Osteocyte (in vitro differentiated cells): ENCODE results near the gene IPCEF1. TPM values are rescaled to one million over a fixed set of nuclear protein-coding genes. Genes with fewer than 3 reads are reported as not detected.
A peak's percentile ranks its signal among the peaks of the same experiment; 100 is the strongest.

Experiments
- DNase-seq: peaks from one replicate; pipeline ENCODE4 v3.0.0; 2021; ENCODE audit warnings: mixed read lengths; ENCODE audit not compliant: unreplicated experiment; ENCODE audit errors: extremely low spot score
- H3K27ac Mint-ChIP-seq: one replicate; pipeline ENCODE4 v1.8.0; 2021; ENCODE audit warnings: mild to moderate bottlenecking, mixed read lengths; ENCODE audit not compliant: unreplicated experiment
- H3K27me3 Mint-ChIP-seq: one replicate; pipeline ENCODE4 v1.8.0; 2021; ENCODE audit warnings: mixed read lengths; ENCODE audit not compliant: unreplicated experiment
- H3K36me3 Mint-ChIP-seq: one replicate; pipeline ENCODE4 v1.8.0; 2021; ENCODE audit warnings: mixed read lengths; ENCODE audit not compliant: unreplicated experiment
- H3K4me1 Mint-ChIP-seq: one replicate; pipeline ENCODE4 v1.8.0; 2021; ENCODE audit warnings: mixed read lengths; ENCODE audit not compliant: unreplicated experiment
- H3K4me3 Mint-ChIP-seq: one replicate; pipeline ENCODE4 v1.8.0; 2021; ENCODE audit warnings: mild to moderate bottlenecking, moderate library complexity, mixed read lengths; ENCODE audit not compliant: unreplicated experiment
- H3K9me3 Mint-ChIP-seq: one replicate; pipeline ENCODE4 v1.8.0; 2021; ENCODE audit warnings: mixed read lengths; ENCODE audit not compliant: unreplicated experiment
- total RNA-seq: library from RNA; stranded (reverse); gene quantifications from 2 replicates; pipeline ENCODE4 v1.2.1, GENCODE V29; 2021
- TF ChIP-seq, protein P1 (sequence below): fragments of 200-600 bp; sonication (generic); IDR thresholded peaks from 2 replicates; pipeline ENCODE4 v1.5.0; 2021; ENCODE audit warnings: antibody characterized with exemption, mild to moderate bottlenecking, moderate library complexity

IPCEF1 gene
- total RNA-seq, 1 donor from 2014 or later = 0.46 TPM

- TF ChIP-seq, protein P1, sequence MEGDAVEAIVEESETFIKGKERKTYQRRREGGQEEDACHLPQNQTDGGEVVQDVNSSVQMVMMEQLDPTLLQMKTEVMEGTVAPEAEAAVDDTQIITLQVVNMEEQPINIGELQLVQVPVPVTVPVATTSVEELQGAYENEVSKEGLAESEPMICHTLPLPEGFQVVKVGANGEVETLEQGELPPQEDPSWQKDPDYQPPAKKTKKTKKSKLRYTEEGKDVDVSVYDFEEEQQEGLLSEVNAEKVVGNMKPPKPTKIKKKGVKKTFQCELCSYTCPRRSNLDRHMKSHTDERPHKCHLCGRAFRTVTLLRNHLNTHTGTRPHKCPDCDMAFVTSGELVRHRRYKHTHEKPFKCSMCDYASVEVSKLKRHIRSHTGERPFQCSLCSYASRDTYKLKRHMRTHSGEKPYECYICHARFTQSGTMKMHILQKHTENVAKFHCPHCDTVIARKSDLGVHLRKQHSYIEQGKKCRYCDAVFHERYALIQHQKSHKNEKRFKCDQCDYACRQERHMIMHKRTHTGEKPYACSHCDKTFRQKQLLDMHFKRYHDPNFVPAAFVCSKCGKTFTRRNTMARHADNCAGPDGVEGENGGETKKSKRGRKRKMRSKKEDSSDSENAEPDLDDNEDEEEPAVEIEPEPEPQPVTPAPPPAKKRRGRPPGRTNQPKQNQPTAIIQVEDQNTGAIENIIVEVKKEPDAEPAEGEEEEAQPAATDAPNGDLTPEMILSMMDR = no peak
- DNase-seq = no peak
- no peak overlapping the region for H3K27ac Mint-ChIP-seq
- no peaks in the 10 kb centered on the region for H3K9me3 Mint-ChIP-seq
- no peak overlapping the region for H3K4me3 Mint-ChIP-seq
- no peaks in the 10 kb centered on the region for H3K36me3 Mint-ChIP-seq
- peaks cover 41% of the 10 kb centered on the region for H3K4me1 Mint-ChIP-seq
- no peaks in the 10 kb centered on the region for H3K27me3 Mint-ChIP-seq
Measured at GRCh38 chr6:154301086-154301625, 55.4 kb downstream of the IPCEF1 start.

GRCh38 chr6:154298297-154298696, 58.3 kb downstream of the IPCEF1 start:
- TF ChIP-seq, protein P1 = no peak
- Mint-ChIP-seq H3K36me3 (no peaks in the 10 kb centered on the region), H3K9me3 (no peaks in the 10 kb centered on the region), H3K27me3 (no peaks in the 10 kb centered on the region), H3K27ac (peak overlapping the region; percentile 19), H3K4me1 (peaks cover 45% of the 10 kb centered on the region), H3K4me3 (no peak overlapping the region)
- DNase-seq = no peak

DNA sequence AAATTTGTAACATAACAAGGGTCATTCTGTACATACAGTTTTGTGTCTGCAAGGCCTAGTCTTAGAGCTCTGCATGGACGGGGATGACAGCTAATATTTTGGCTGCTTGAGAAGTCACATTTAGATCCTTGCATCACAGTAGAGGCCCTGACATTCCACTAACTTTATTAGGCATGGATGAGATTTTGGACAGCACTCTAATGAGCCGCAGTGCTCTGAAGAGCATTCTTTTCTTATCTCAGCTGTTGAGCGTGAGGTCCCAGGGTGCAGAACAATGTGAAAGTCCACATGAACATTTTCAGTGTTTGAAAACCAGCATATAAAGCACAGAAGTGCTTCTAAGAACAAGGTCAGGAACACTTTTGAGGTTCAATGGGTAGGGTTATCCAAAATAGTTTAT, 58.9 kb downstream of the IPCEF1 start:
- H3K27ac Mint-ChIP-seq = no peak overlapping the region
- no peaks in the 10 kb centered on the region for H3K36me3 Mint-ChIP-seq
- no peak overlapping the region for H3K4me3 Mint-ChIP-seq
- H3K9me3 Mint-ChIP-seq = no peaks in the 10 kb centered on the region
- TF ChIP-seq, protein P1 = no peak
- DNase-seq = no peak
- no peaks in the 10 kb centered on the region for H3K27me3 Mint-ChIP-seq
- peaks cover 48% of the 10 kb centered on the region for H3K4me1 Mint-ChIP-seq

DNA sequence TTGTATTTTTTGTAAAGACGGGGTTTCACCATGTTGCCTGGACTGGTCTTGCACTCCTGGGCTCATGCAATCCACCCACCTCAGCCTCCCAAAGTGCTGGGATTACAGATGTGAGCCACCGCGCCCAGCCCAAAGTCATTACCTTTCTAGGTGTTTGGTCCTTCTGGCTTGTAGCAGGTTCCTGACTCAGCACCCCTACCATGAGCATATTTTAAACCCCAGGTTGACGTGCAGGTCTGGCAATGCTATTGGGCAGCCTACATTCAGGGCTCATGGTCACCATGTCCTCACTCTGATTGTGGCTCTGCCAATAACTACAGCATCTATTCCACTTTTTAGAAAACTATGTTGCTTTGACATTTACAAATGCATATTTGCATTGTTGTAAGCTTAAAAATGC, 59.4 kb downstream of the IPCEF1 start:
- DNase-seq = no peak
- H3K36me3 Mint-ChIP-seq = no peaks in the 10 kb centered on the region
- H3K27me3 Mint-ChIP-seq = no peaks in the 10 kb centered on the region
- H3K27ac Mint-ChIP-seq = no peak overlapping the region
- no peaks in the 10 kb centered on the region for H3K9me3 Mint-ChIP-seq
- peaks cover 49% of the 10 kb centered on the region for H3K4me1 Mint-ChIP-seq
- no peak overlapping the region for H3K4me3 Mint-ChIP-seq
- TF ChIP-seq, protein P1 = no peak

DNA sequence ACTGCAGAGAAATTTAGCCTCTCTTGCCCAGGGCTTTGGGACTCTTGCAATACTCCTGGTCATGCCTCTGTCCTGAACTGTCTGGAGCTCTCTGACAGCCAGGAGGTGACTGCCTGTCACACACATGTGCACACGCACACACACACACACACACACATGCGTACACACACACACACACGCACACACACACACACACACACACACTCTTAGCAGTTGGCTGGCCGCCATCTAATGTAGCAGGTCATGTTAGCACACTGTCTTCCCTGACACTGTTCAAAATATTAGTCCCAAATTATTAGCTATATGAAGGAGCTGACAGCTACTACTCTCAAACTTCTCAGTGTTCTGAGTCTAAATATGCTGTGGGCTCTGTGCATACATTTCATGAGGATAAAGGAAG, 60.9 kb downstream of the IPCEF1 start:
- TF ChIP-seq, protein P1 = no peak
- Mint-ChIP-seq H3K9me3 (no peaks in the 10 kb centered on the region), H3K4me3 (no peak overlapping the region), H3K27ac (no peak overlapping the region), H3K36me3 (no peaks in the 10 kb centered on the region), H3K27me3 (no peaks in the 10 kb centered on the region), H3K4me1 (peaks cover 41% of the 10 kb centered on the region)
- DNase-seq = no peak
